Tongue (tissue), 2 donors: Measurements from ENCODE around the gene F11R. TPM values are rescaled to one million over a fixed set of nuclear protein-coding genes. Genes with fewer than 3 reads are reported as not detected.
"Not testable (repeated sequence)": the region's sequence is repeated elsewhere in the genome, so short reads cannot be mapped to it uniquely, and the experiment has no call there.

Experiments
- DNase-seq: peaks from one replicate; pipeline ENCODE4 v3.0.0-alpha.2; 2015
- total RNA-seq: library from RNA; depleted of rRNA; stranded (reverse); fragments of >200 nt; gene quantifications from one replicate; pipeline ENCODE4 v1.2.3, GENCODE V29; 2014

Gene F11R
- 30.0 TPM for total RNA-seq

DNA sequence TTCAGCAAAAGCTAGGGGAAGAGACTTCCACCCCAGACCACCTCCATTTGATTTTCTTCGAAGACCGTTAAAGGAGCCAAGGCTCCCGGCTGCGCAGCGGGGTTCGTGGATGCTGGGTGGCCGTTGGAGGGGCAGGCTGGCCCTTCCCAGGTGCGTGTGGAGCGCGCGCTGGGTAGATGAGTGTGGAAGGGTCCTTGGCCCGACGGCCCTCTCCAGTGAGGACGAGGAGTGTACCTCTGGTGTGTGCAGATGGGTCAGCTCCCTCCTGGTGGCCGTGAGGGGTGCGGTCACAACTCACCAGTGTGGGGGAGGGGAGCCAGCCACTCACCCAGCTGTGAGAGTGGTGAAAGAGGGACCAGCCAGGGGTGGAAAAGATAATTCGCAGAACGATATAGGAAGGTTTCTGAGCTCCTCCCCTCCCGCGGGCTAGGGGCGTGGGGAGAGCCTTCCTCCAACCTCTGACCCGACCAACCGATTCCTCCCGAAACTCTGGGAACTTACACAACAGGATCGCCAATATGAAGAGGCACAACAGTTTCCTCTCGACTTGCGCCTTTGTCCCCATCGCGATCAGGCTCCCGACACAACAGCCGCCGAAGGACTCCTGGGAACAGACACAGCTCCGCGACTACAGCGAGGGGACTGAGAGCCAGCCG, at the start of gene F11R:
Gene F11R, minus strand, starts transcription at position 644 of the 656 bp plus-strand sequence. Its CDS starts 79 bp downstream, at position 565.
- DNase-seq: peak; percentile 47

DNA sequence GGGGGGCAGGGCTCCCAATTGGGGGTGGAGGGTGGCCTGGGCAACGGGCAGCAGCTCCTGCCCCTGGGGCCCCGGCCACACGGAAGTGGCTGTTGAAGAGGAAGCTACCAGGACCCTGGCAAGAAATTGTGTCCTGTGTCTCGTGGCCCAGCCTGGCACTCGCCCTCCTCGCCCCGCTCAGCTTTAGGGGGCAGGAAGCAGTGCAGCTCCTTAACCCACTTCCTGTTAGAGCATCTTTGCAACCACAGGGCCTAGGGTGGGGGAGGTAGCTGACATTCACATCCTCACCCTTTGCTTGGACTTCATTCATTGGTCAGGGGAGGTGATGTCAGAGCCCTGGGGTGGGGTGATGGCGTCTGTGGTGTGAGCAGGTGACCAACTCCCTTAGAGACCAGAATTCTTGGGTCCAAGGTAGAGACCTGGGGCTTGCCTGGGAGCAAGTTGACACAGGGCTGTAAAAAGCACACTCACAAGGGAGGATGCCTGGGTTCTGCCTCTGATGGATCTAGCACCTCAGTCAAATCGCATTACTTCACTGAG, 48.8 kb upstream of the F11R start, which contains the start of gene ARHGAP30:
Gene ARHGAP30, minus strand, starts transcription at position 161 of the 540 bp plus-strand sequence. CDS start 267 bp downstream, outside the sequence.
- DNase-seq: peak; percentile 12

- no peak for DNase-seq
Measured at GRCh38 chr1:161069241-161069640, 48.3 kb upstream of the F11R start.

DNA sequence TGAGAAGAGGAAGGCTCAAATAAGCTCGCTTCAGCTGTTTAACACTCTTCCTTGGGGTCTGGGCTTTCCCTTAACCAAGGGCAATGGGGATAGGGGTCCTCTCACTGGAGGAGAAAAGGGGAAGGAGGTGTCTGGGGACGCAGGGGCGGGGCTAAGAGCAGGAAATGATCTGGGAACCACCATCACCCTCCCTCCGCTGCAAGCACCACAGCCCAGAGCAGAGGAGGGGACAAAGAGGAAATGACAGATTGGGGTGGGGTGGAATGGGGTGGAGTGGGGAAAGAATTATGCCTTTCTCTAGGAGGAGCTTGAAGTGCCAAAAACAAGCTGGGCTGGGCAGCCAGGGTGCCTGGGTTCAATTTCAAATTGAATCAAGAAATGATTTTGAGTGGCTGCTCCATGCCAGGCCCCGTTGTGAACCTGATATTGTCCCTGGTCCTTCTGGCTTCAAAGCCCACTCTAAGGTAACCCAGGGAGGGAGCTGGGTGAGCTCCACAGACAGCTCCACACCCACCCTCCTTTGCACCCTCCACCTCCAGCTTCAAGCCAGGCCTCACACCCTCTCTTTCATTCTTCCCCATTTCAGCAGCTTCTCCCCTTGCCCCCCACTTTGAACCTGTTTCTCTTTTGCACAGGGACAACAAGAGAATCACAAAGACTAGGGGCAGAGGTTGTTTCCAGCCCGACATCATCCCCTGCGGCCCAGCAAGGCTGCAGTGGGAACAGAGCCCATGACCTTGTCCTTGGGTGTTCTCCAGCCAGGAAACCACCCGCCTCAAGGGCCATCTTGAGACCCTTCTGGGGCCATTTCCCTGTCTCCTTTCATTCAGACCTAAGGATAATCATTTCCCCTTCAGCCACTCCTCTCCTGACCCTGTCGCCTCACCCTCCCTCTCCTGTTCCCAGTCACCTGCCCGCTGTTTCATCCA, 47.6 kb upstream of the F11R start:
- DNase-seq: peak; percentile 28

DNA sequence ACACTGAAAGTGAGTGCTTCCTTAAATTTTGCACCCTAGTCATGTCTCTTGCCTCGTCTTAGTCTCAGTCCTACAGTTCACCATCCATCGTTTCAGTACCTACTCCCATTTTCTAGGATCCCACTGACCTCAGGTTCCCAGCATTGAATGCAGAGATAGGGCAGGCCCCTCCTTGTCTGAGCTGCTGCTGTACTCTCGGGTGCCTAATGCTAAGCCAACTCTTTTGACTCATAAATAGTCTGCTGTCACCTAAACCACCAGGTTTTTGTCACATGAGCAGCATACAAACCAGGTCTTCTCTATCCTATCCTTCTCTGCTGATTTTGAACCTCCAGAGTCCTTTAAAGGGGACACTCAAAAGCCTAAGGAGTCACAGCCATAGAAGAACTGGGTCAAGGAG, 45.7 kb upstream of the F11R start:
- no peak for DNase-seq

DNA sequence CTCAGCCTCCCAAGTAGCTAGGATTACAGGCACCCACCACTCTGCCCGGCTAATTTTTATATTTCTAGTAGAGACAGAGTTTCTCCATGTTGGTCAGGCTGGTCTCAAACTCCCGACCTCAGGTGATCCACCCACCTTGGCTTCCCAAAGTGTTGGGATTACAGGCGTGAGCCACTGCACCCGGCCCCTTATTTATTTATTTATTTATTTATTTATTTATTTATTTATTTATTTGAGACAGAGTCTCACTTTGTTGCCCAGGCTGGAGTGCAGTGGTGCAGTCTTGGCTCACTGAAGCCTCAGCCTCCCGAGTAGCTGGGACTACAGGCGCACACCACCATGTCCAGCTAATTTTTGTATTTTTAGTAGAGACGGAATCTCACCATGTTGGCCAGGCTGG, 44.7 kb upstream of the F11R start:
- DNase-seq: not testable (repeated sequence)

GRCh38 chr1:161063936-161064335, 43.0 kb upstream of the F11R start:
- DNase-seq: not testable (repeated sequence)

GRCh38 chr1:161061419-161061818, 40.5 kb upstream of the F11R start:
- no peak for DNase-seq

GRCh38 chr1:161059293-161059692, 38.3 kb upstream of the F11R start:
- no peak for DNase-seq

DNA sequence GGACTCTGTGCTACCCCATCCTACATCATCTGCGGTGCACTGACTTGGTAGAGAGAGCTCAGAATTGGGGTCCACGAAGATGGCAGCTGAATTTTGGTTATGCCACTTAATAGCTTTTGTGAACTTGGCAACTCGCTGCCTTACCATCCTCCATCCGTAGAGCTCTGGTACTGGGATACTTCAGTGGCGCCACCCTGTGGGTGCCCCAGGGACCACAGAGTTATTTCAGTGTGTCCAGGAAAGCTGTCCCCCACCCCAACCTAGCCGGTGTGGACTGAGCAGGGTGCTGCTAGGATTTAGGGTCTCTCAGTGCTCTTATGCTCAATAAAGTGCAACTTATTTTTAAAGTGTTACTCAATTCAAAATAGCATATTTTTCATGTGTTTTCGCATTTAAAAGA, 33.9 kb upstream of the F11R start:
- no peak for DNase-seq

GRCh38 chr1:161054232-161054631, 33.3 kb upstream of the F11R start:
- DNase-seq: no peak

DNA sequence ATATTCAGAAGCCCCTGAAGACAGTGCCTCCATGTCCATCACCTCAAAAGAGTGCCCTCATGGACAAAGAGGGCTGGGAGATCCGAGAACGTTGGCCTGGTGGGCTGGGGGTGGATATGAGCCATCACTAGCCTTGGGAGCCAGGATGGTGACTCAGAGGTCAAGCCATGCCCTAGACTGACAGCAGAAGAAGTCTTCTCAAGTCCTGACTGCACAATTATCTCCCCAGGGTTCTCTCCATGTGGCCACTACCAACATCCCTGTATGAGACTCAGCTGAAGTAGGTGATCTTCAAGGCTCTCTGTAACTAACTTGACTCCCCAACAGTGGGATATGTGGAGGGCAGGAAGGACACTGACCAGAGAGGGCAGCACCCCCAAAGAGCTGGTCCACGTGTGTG, 31.9 kb upstream of the F11R start:
- no peak for DNase-seq

GRCh38 chr1:161051219-161051618, 30.3 kb upstream of the F11R start:
- DNase-seq: no peak

DNA sequence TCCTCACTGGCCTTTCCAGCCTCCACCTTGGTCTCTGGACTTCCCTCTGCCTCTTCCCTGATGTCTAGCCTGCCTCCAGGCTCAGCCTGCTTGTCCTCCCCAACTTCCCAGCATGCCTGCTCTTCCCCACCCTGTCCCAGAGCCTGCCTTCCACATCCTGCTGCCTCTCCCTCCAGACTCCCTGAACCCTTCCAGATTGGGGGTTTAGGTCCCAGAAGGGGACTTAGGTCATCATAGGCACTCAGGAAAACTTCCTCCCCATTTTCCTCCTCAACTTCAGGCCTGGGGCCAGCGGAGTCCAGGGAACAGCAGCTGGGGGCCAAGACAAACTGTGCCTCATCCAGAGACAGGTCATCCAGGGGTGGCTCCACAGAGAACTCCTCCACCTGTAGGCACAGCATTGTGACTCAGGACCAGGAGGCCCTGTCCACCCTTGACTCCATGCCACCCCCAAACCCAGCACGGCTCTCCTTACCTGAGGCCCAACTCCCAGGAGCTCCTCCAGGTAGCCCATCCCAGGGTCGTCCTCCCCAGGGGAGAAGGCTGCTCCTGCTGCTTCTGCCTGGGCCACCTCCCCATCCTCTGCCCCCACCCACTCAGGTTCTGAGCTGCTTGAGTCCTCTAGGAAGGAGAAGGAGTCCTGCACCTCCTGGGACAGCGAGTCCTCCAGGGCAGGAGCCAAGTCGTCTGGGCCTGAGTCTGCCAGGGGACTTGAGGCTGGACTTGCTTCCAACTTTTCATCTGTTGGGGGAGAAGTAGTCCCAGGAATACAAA, 28.2 kb upstream of the F11R start:
- DNase-seq: no peak

GRCh38 chr1:161047436-161048420, 26.8 kb upstream of the F11R start:
- DNase-seq: no peak

DNA sequence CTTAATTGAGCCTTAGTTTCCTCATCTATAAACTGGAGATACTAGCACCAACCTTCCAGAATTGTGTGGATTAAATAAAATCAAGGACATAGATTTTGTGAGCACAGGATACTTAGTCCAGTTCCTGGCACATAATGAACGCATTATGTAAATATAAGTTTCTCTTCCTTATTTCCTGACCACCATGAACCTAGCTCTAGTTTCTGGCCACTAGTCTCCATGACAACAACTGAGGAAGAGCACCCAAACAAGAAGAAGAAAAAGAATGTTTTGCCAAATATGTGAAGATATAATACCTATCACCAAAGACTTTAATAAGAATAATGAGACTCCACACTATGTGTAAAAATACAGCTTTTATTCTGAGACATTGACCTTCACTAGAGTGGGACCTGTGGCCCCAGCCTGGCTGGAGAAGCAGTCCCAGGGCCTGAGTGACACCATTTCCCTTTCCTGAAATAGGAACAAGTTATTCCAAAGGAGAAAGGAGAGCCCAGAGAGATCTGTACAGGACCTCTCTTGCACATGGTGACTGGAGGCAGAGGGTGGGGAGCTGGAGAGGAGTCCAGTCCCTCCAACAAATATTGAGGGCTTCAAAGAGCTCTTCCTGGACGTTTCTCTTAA, 25.8 kb upstream of the F11R start:
- DNase-seq: no peak

GRCh38 chr1:161045736-161046604, 25.0 kb upstream of the F11R start, which contains the start of gene USF1:
USF1 (minus strand) TSS chr1:161045977; CDS start chr1:161043275, 2,702 bp downstream.
- DNase-seq: peak; percentile 99

- peak; percentile 81 for DNase-seq
Measured at GRCh38 chr1:161044908-161045735, 24.2 kb upstream of the F11R start.
